Measurements from ENCODE around the gene MLLT10. TPM values are rescaled to one million over a fixed set of nuclear protein-coding genes. Genes with fewer than 3 reads are reported as not detected.

The MLLT10 gene
- 24.4 to 33.5 TPM (median 30.8 TPM) in 5 replicates for total RNA-seq (2022; extraction: Qiagen RNA extraction; ENCODE audit: low read depth)

DNA sequence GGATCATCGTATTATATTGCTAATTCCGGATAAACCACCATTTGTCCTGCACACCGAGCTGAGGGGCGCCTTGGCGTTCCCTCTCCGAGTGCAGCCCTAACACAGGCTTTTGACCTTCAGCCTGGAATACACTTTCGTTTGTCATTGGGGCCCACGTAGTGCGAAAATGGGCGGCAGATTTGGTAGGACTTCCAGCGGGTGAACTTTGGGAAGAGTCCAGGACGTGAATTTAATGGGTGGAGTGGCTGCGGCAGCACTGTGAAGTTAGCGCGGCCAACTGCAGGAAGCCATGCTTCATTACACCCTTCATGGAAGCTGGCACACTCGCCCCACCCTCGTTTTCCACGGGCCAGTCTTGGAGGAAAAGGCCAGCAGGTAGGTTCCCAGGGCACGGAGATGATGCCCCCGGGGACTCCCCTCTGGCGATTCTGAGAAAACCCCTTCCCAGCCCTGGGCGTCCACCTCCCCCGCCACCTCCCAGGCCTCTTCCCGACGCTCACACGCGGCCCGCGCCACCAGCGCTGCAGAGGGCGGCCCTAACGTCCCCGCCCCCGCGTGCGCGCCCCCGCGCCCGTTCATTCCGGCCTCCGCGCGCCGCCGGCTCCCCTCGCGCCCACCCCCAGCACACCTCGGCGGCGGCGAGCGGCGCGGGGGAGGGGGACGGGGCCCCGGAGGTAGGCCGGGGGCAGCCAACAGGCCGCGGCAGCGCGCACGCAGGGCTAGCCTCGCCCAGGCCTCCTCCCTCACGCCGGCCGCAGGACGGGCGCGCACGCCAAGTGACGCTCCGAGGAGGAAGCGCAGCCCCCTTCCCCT, at the start of gene MLLT10:
TSS of gene MLLT10 (plus strand) at position 766 of the 813 bp plus-strand sequence. CDS start 413 bp downstream, outside the sequence.

DNA sequence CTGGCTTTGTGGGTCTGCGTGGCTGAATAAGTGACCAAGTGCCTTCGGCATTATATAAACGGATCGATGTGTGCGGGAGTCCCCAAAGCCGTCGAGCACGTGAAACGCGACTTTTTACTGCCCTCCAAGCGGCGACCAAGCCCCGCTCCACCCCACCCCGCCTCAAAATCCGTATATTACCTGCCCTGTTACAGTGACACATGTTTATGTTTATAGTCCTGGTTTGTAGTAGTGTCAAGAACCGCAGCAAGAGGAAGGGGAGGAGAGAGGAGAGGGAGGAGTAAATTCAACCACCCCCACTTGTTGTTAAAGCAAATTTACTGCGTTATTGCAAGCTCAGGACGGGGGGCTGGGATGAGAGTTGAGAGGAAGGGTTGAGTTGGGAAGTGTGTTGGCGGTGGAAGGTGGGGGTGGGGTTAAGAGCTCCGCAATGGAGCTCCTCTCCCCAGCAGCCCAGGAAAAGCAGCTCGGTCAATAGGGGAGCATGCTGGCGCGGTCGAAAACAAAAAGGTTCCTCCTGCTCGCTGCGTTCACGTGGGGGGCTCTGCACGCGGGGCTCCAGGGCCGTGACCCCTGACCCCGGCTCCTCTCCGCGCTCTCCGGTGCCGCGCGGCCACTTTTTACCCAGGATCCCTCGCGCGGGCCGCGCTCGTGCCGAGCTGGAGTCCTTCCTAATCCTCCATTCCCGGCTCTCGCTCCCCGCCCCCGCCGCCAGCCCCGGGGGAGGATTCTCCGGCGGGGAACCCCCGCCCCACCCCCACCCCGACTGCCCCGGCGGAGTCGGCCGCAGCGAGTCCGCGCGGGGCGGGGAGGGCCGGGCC, 8.5 kb upstream of the MLLT10 start, which contains the start of gene SKIDA1:
TSS of gene SKIDA1 (minus strand) at position 316 of the 821 bp plus-strand sequence. CDS start 7,860 bp downstream, outside the sequence.

Other genes starting within 250 kb of the MLLT10 start
- 0.61 to 1.1 TPM (median 0.91 TPM) in 5 replicates for gene SKIDA1, start 8.6 kb upstream of the MLLT10 start, total RNA-seq (2022; extraction: Qiagen RNA extraction; ENCODE audit: low read depth)

Measured in A549 treated with GW870086 at 1 μM for 4 hours (cell line).